ENCODE measurements around the gene SLC25A23.
A peak's percentile ranks its signal among the peaks of the same experiment; 100 is the strongest.

The SLC25A23 gene

GRCh38 chr19:6480848-6481415 is 21.3 kb upstream of the SLC25A23 start:
- TF ChIP-seq CTCF (IDR thresholded peaks at IDR 0.05; ENCODE audit: low read depth, low read length, missing control alignments): no peak
- DNase-seq (ENCODE audit: low read depth): no peak
- in situ Hi-C loops (cut with HindIII; ENCODE audit: low sequenced_read_pairs): no loop called here
- no peak overlapping the region for H3K4me3 ChIP-seq (ENCODE audit: low read depth, low read length)

GRCh38 chr19:6479836-6480398 is 20.3 kb upstream of the SLC25A23 start:
- TF ChIP-seq CTCF (IDR thresholded peaks at IDR 0.05; ENCODE audit: low read depth, low read length, missing control alignments): no peak
- no peak overlapping the region for H3K4me3 ChIP-seq (ENCODE audit: low read depth, low read length)
- DNase-seq (ENCODE audit: low read depth): no peak
- in situ Hi-C loops (cut with HindIII; ENCODE audit: low sequenced_read_pairs): no loop called here

GRCh38 chr19:6478815-6479214 is 19.2 kb upstream of the SLC25A23 start:
- H3K4me3 ChIP-seq (ENCODE audit: low read depth, low read length): no peak overlapping the region
- no peak for TF ChIP-seq CTCF (IDR thresholded peaks at IDR 0.05; ENCODE audit: low read depth, low read length, missing control alignments)
- no peak for DNase-seq (ENCODE audit: low read depth)
- in situ Hi-C loops (cut with HindIII; ENCODE audit: low sequenced_read_pairs): no loop called here

- TF ChIP-seq CTCF (IDR thresholded peaks at IDR 0.05; ENCODE audit: low read depth, low read length, missing control alignments): no peak
- no peak for DNase-seq (ENCODE audit: low read depth)
- in situ Hi-C loops (cut with HindIII; ENCODE audit: low sequenced_read_pairs): no loop called here
- peak overlapping the region; percentile 14 for H3K4me3 ChIP-seq (ENCODE audit: low read depth, low read length)
These were observed 17.4 kb upstream of the SLC25A23 start for GRCh38 chr19:6476896-6477431.

GRCh38 chr19:6476155-6476895 is 16.7 kb upstream of the SLC25A23 start:
- H3K4me3 ChIP-seq (ENCODE audit: low read depth, low read length): peak overlapping the region; percentile 14

More at GRCh38 chr19:6476155-6476895, 16.7 kb upstream of the SLC25A23 start:
- DNase-seq (ENCODE audit: low read depth): peak; percentile 5
- in situ Hi-C loops (cut with HindIII; ENCODE audit: low sequenced_read_pairs): no loop called here
- TF ChIP-seq CTCF (IDR thresholded peaks at IDR 0.05; ENCODE audit: low read depth, low read length, missing control alignments): no peak

Data from astrocyte of the cerebellum (primary cell).